GM12878 (cell line): ENCODE results near the gene ADGRL3. TPM values are rescaled to one million over a fixed set of nuclear protein-coding genes. Genes with fewer than 3 reads are reported as not detected.
"Not testable (repeated sequence)": the region's sequence is repeated elsewhere in the genome, so short reads cannot be mapped to it uniquely, and the experiment has no call there.

Experiments
- ATAC-seq: fragments of 200-7000 bp; cut with Tn5 transposase; 3 replicates; pipeline ENCODE4 v1.9.1; 2020; ENCODE audit warnings: mild to moderate bottlenecking, moderate library complexity
- BruUV-seq: library from RNA; stranded (reverse); fragments of 400-500 nt; replicated peaks from 2 replicates; lab custom pipeline; 2021; lab: Mats Ljungman, UMichigan
- CTCF ChIA-PET: fragments of 300-600 bp; sonication (Branson Sonifier 250); formaldehyde crosslinking; extraction: SDS; loops from one replicate; lab custom pipeline; 2021; ENCODE audit warnings: inconsistent platforms; lab: Yijun Ruan, JAX
- POLR2A ChIA-PET: fragments of 350-600 bp; formaldehyde crosslinking; extraction: SDS; loops from one replicate; lab custom pipeline; 2021; ENCODE audit warnings: inconsistent platforms; lab: Charles Lee
- RAD21 ChIA-PET: fragments of 300-600 bp; sonication (Branson Sonifier 250); formaldehyde crosslinking; loops from one replicate; lab custom pipeline; 2023; ENCODE audit warnings: antibody characterized with exemption; ENCODE audit not compliant: unreplicated experiment; lab: Charles Lee
- SMC1A ChIA-PET: fragments of 300-600 bp; sonication (Branson Sonifier 250); formaldehyde crosslinking; loops from one replicate; lab custom pipeline; 2023; ENCODE audit not compliant: unreplicated experiment, uncharacterized antibody; lab: Charles Lee
- DNase-seq: peaks from one replicate; pipeline ENCODE4 v3.0.0-alpha.2; 2011; ENCODE audit warnings: low read depth, low spot score
- FAIRE-seq: peaks from 3 replicates; lab custom pipeline; 2011; peaks lifted over from hg19 to GRCh38; lab: Jason Lieb, UNC
- H2AFZ ChIP-seq: 2 replicates; pipeline ENCODE4 v1.6.0; 2011; ENCODE audit warnings: low read depth, low read length, control low read depth; ENCODE audit not compliant: control insufficient read depth
- H3K27ac ChIP-seq: 2 replicates; pipeline ENCODE4 v1.5.1; 2011; ENCODE audit warnings: control low read depth; ENCODE audit not compliant: control insufficient read depth, insufficient read depth
- H3K27me3 ChIP-seq, 2 experiments: replicated peaks in 1 of 2; 2 replicates each; pipeline versions ENCODE4 v1.6.0 to v1.6.1; 2011; ENCODE audit warnings: low read length in 1 of 2; ENCODE audit not compliant: control insufficient read depth in 2 of 2, insufficient read depth in 2 of 2
- H3K36me3 ChIP-seq, 2 experiments: 2 replicates each; pipeline ENCODE4 v1.5.1; 2011; ENCODE audit warnings: low read length in 1 of 2; ENCODE audit not compliant: control insufficient read depth in 2 of 2, insufficient read depth in 2 of 2
- H3K4me1 ChIP-seq: 2 replicates; pipeline ENCODE4 v1.6.1; 2011; ENCODE audit warnings: mild to moderate bottlenecking, low read length, moderate library complexity, mixed read lengths; ENCODE audit not compliant: control insufficient read depth, insufficient read depth
- H3K4me2 ChIP-seq: 2 replicates; pipeline ENCODE4 v1.6.0; 2011; ENCODE audit warnings: control low read depth; ENCODE audit not compliant: control insufficient read depth, insufficient read depth
- H3K4me3 ChIP-seq: fragments of 200-600 bp; sonication (generic); 2 replicates; pipeline ENCODE4 v1.5.1; 2016
- H3K79me2 ChIP-seq: 2 replicates; pipeline ENCODE4 v1.6.0; 2011; ENCODE audit warnings: low read length; ENCODE audit not compliant: control insufficient read depth, insufficient read depth
- H3K9ac ChIP-seq: 2 replicates; pipeline ENCODE4 v1.8.0; 2011; ENCODE audit warnings: low read length, control low read depth, mixed read lengths; ENCODE audit not compliant: control insufficient read depth, insufficient read depth
- H3K9me3 ChIP-seq: replicated peaks from 3 replicates; pipeline ENCODE4 v1.5.1; 2011; ENCODE audit warnings: mild to moderate bottlenecking, low read length; ENCODE audit not compliant: control insufficient read depth, insufficient read depth
- H4K20me1 ChIP-seq: 2 replicates; pipeline ENCODE4 v1.6.0; 2011; ENCODE audit not compliant: control insufficient read depth, insufficient read depth
- BRCA1 ChIP-seq: IDR thresholded peaks from 2 replicates; pipeline ENCODE4 v1.6.1; 2011; ENCODE audit warnings: low read depth, low read length, improper control_type of control experiment
- DPF2 ChIP-seq: fragments of 450-650 bp; IDR thresholded peaks from 2 replicates; pipeline ENCODE4 v1.6.1; 2017; ENCODE audit warnings: mild to moderate bottlenecking
- IRF5 ChIP-seq: fragments of 450-650 bp; IDR thresholded peaks from 2 replicates; pipeline ENCODE4 v1.6.1; 2017; ENCODE audit warnings: borderline replicate concordance
- NR2F1 ChIP-seq: fragments of 450-650 bp; conservative IDR thresholded peaks from 2 replicates; pipeline ENCODE4 v1.6.1; 2017; ENCODE audit warnings: mild to moderate bottlenecking
- RBBP5 ChIP-seq: fragments of 200-600 bp; sonication (generic); conservative IDR thresholded peaks from 2 replicates; pipeline ENCODE4 v1.6.1; 2016
- TARDBP ChIP-seq: IDR thresholded peaks from 2 replicates; pipeline ENCODE4 v1.6.1; 2016; ENCODE audit warnings: borderline replicate concordance
- TCF7 ChIP-seq: IDR thresholded peaks from 2 replicates; pipeline ENCODE4 v1.6.1; 2014; ENCODE audit warnings: antibody characterized with exemption, borderline replicate concordance
- WGBS: methylation state at CpG from one replicate; pipeline ENCODE4 v1.1.6; 2016; ENCODE audit warnings: low lambda C conversion rate; ENCODE audit not compliant: insufficient replicate concordance, insufficient coverage; ENCODE audit errors: missing lambda C conversion rate; 5-methylcytosine and 5-hydroxymethylcytosine counted together
- in situ Hi-C: fragments of 300-500 bp; cut with MboI; formaldehyde crosslinking; loops from 9 replicates; pipeline ENCODE4 v1.14.3; 2018; ENCODE audit warnings: mixed read lengths
- intact Hi-C: fragments of 100-400 bp; cut with micrococcal nuclease; formaldehyde crosslinking; loops from one replicate; pipeline ENCODE4 v1.14.2; 2022; ENCODE audit not compliant: unreplicated experiment
- polyA plus RNA-seq, 11 experiments: library from polyadenylated mRNA; depleted of rRNA in 4 of 11; unstranded in 6 of 11; stranded (reverse) in 5 of 11; fragments of >200 nt; fragmentation: Nextera tagmentation in 4 of 11; fragmentation: Illumina TruSeq in 1 of 11; extraction: Ambion mirVana in 4 of 11; extraction: Trizol in 1 of 11; gene quantifications; 1 replicate in 1 of 11; 2 replicates in 10 of 11; pipeline versions ENCODE4 v1.2.1 to v1.2.3, GENCODE V29; 2011 to 2016; ENCODE audit warnings: inconsistent platforms in 2 of 11, missing spikeins in 2 of 11, low read depth in 1 of 11
- total RNA-seq, 4 experiments: library from RNA; depleted of rRNA in 3 of 4; stranded (reverse); fragments of >200 nt in 3 of 4; fragmentation: Illumina TruSeq in 1 of 4; extraction: Trizol in 1 of 4; gene quantifications; 2 replicates each; pipeline versions ENCODE4 v1.2.1 to v1.2.3, GENCODE V29; 2013 to 2021

ADGRL3 gene
- total and polyA plus RNA-seq, 10 of the 15 experiments (the other 5 are each of a cell fraction or from before 2014, with no cell fraction given) = 1.1 TPM; not detected in 9

- no peak for TF ChIP-seq IRF5
- no peak for TF ChIP-seq DPF2
- no peak for TF ChIP-seq NR2F1
- TF ChIP-seq, all 136 proteins: peak for 0
Measured at GRCh38 chr4:61752617-61753016, 552.5 kb downstream of the ADGRL3 start (continued).

- H3K4me1 ChIP-seq = no peaks in the 10 kb centered on the region
- ATAC-seq (no peak), FAIRE-seq (no peak), DNase-seq (no peak)
- RAD21 ChIA-PET = no interaction called here
- POLR2A ChIA-PET = no interaction called here
- H3K79me2 ChIP-seq = no peaks in the 10 kb centered on the region
- TF ChIP-seq BRCA1 = no peak
- TF ChIP-seq RBBP5 = no peak
- no peak for TF ChIP-seq TCF7
- TF ChIP-seq TARDBP = no peak
- H3K9me3 ChIP-seq = no peaks in the 10 kb centered on the region
- intact Hi-C loops (no loop called here), in situ Hi-C loops (no loop called here)
- no TSS peak for BruUV-seq
- no peaks in the 10 kb centered on the region for H3K36me3 ChIP-seq
- H4K20me1 ChIP-seq = no peaks in the 10 kb centered on the region
- H3K9ac ChIP-seq = no peak overlapping the region
- SMC1A ChIA-PET = no interaction called here
- no peaks in the 10 kb centered on the region for H3K27me3 ChIP-seq
- H3K27ac ChIP-seq = no peak overlapping the region
- whole genome bisulfite sequencing = 10% methylated on average over 3 of the region's 3 CpGs
- H3K4me2 ChIP-seq = no peak overlapping the region
- H3K4me3 ChIP-seq = no peak overlapping the region
- no peak overlapping the region for H2AFZ ChIP-seq
- CTCF ChIA-PET = no interaction called here
Measured at GRCh38 chr4:61753739-61754138, 553.6 kb downstream of the ADGRL3 start.

GRCh38 chr4:61756937-61757336, 556.8 kb downstream of the ADGRL3 start:
- H3K9me3 ChIP-seq, H3K4me1 ChIP-seq, H3K27me3 ChIP-seq, H3K79me2 ChIP-seq, H3K4me3 ChIP-seq, H3K36me3 ChIP-seq, H4K20me1 ChIP-seq, in situ Hi-C loops, H2AFZ ChIP-seq, RAD21 ChIA-PET, intact Hi-C loops, H3K4me2 ChIP-seq, H3K9ac ChIP-seq, CTCF ChIA-PET, BruUV-seq, POLR2A ChIA-PET, DNase-seq, FAIRE-seq, ATAC-seq, H3K27ac ChIP-seq: not testable (repeated sequence)
- WGBS = 41% methylated on average over 5 of the region's 5 CpGs
- SMC1A ChIA-PET = interaction anchor here (1.3 kb wide), 1 partner anchor 16 kb away, joined by 4 read pairs; no protein-coding TSS in a partner anchor

- H3K79me2 ChIP-seq, in situ Hi-C loops, H3K9ac ChIP-seq, CTCF ChIA-PET, ATAC-seq, H3K9me3 ChIP-seq, DNase-seq, H2AFZ ChIP-seq, H3K4me1 ChIP-seq, FAIRE-seq, H3K4me2 ChIP-seq, H3K27ac ChIP-seq, BruUV-seq, H4K20me1 ChIP-seq, H3K36me3 ChIP-seq, RAD21 ChIA-PET, H3K27me3 ChIP-seq, H3K4me3 ChIP-seq, intact Hi-C loops, POLR2A ChIA-PET: not testable (repeated sequence)
- WGBS = 21% methylated on average over 1 of the region's 1 CpG
- SMC1A ChIA-PET = interaction anchor here (1.3 kb wide), 1 partner anchor 17 kb away, joined by 4 read pairs; no protein-coding TSS in a partner anchor
Measured at GRCh38 chr4:61757983-61758382, 557.9 kb downstream of the ADGRL3 start.
